KOPT-K1 (cell line): ENCODE data around the gene ATP2C2.

Source experiments
- H3K27ac ChIP-seq: fragments of 200-600 bp; sonication (generic); 2 replicates; pipeline ENCODE4 v1.5.1; 2016; ENCODE audit warnings: antibody characterized with exemption, mild to moderate bottlenecking, low read depth, low read length; ENCODE audit not compliant: poor library complexity, severe bottlenecking
- H3K36me3 ChIP-seq: fragments of 200-600 bp; sonication (generic); 2 replicates; pipeline ENCODE4 v1.5.1; 2017; ENCODE audit warnings: antibody characterized with exemption, mild to moderate bottlenecking, low read length, moderate library complexity; ENCODE audit not compliant: insufficient read depth
- H3K9me3 ChIP-seq: fragments of 200-600 bp; sonication (generic); 2 replicates; pipeline ENCODE4 v1.5.1; 2017; ENCODE audit warnings: antibody characterized with exemption, low read length, mild to moderate bottlenecking; ENCODE audit not compliant: insufficient read depth, poor library complexity, severe bottlenecking

Gene ATP2C2

GRCh38 chr16:84369938-84370627 is 1.7 kb downstream of the ATP2C2 start:
- Histone ChIP-seq H3K9me3 (no peaks in the 10 kb centered on the region), H3K27ac (no peak overlapping the region), H3K36me3 (no peaks in the 10 kb centered on the region)

- H3K9me3 ChIP-seq: no peaks in the 10 kb centered on the region
- H3K36me3 ChIP-seq: no peaks in the 10 kb centered on the region
- no peak overlapping the region for H3K27ac ChIP-seq
These were observed 2.6 kb downstream of the ATP2C2 start for GRCh38 chr16:84370723-84371552.

- Histone ChIP-seq H3K9me3 (no peaks in the 10 kb centered on the region), H3K36me3 (no peaks in the 10 kb centered on the region), H3K27ac (no peak overlapping the region)
These were observed 3.2 kb downstream of the ATP2C2 start for GRCh38 chr16:84371553-84371865.

- Histone ChIP-seq H3K27ac (no peak overlapping the region), H3K36me3 (no peaks in the 10 kb centered on the region), H3K9me3 (no peaks in the 10 kb centered on the region)
These were observed 5.7 kb downstream of the ATP2C2 start for GRCh38 chr16:84373907-84374489.

GRCh38 chr16:84378099-84378498 is 9.8 kb downstream of the ATP2C2 start:
- Histone ChIP-seq H3K36me3 (no peaks in the 10 kb centered on the region), H3K9me3 (no peaks in the 10 kb centered on the region), H3K27ac (no peak overlapping the region)

- Histone ChIP-seq H3K27ac (no peak overlapping the region), H3K36me3 (no peaks in the 10 kb centered on the region), H3K9me3 (no peaks in the 10 kb centered on the region)
These were observed 10.2 kb downstream of the ATP2C2 start for GRCh38 chr16:84378567-84378966.

GRCh38 chr16:84379008-84379708 is 10.8 kb downstream of the ATP2C2 start:
- Histone ChIP-seq H3K9me3 (no peaks in the 10 kb centered on the region), H3K27ac (no peak overlapping the region), H3K36me3 (no peaks in the 10 kb centered on the region)

GRCh38 chr16:84379709-84380362 is 11.5 kb downstream of the ATP2C2 start:
- peaks cover 2% of the 10 kb centered on the region for H3K9me3 ChIP-seq
- H3K27ac ChIP-seq: no peak overlapping the region
- H3K36me3 ChIP-seq: no peaks in the 10 kb centered on the region

- H3K36me3 ChIP-seq: no peaks in the 10 kb centered on the region
- H3K27ac ChIP-seq: no peak overlapping the region
- H3K9me3 ChIP-seq: peaks cover 8% of the 10 kb centered on the region
These were observed 12.1 kb downstream of the ATP2C2 start for GRCh38 chr16:84380405-84380804.

GRCh38 chr16:84382396-84382795 is 14.1 kb downstream of the ATP2C2 start:
- H3K27ac ChIP-seq: no peak overlapping the region
- peaks cover 12% of the 10 kb centered on the region for H3K9me3 ChIP-seq
- H3K36me3 ChIP-seq: no peaks in the 10 kb centered on the region

- Histone ChIP-seq H3K9me3 (peaks cover 12% of the 10 kb centered on the region), H3K27ac (no peak overlapping the region), H3K36me3 (no peaks in the 10 kb centered on the region)
These were observed 14.8 kb downstream of the ATP2C2 start for GRCh38 chr16:84383106-84383505.

- no peak overlapping the region for H3K27ac ChIP-seq
- H3K9me3 ChIP-seq: peaks cover 12% of the 10 kb centered on the region
- H3K36me3 ChIP-seq: no peaks in the 10 kb centered on the region
These were observed 17.7 kb downstream of the ATP2C2 start for GRCh38 chr16:84386047-84386446.

GRCh38 chr16:84387021-84387420 is 18.7 kb downstream of the ATP2C2 start:
- Histone ChIP-seq H3K27ac (no peak overlapping the region), H3K9me3 (peaks cover 12% of the 10 kb centered on the region), H3K36me3 (no peaks in the 10 kb centered on the region)

GRCh38 chr16:84390131-84390785 is 21.9 kb downstream of the ATP2C2 start:
- Histone ChIP-seq H3K9me3 (peaks cover 6% of the 10 kb centered on the region), H3K36me3 (no peaks in the 10 kb centered on the region), H3K27ac (no peak overlapping the region)
